Upper lobe of right lung (tissue), 1 donor: ENCODE results near the gene CDK4. TPM values are rescaled to one million over a fixed set of nuclear protein-coding genes. Genes with fewer than 3 reads are reported as not detected.
A peak's percentile ranks its signal among the peaks of the same experiment; 100 is the strongest.

Experiments
- ATAC-seq: fragments of 200-7000 bp; cut with Tn5 transposase; one replicate; pipeline ENCODE4 v1.9.1; 2020; ENCODE audit warnings: mild to moderate bottlenecking, moderate library complexity
- DNase-seq: peaks from one replicate; pipeline ENCODE4 v3.0.0-alpha.2; 2020
- H3K27ac ChIP-seq: fragments of 200-600 bp; one replicate; pipeline ENCODE4 v1.8.0; 2022
- H3K27me3 ChIP-seq: fragments of 200-600 bp; one replicate; pipeline ENCODE4 v1.8.0; 2022; ENCODE audit warnings: mild to moderate bottlenecking
- H3K36me3 ChIP-seq: fragments of 200-600 bp; one replicate; pipeline ENCODE4 v1.8.0; 2022
- H3K4me1 ChIP-seq: fragments of 200-600 bp; one replicate; pipeline ENCODE4 v1.8.0; 2022
- H3K4me3 ChIP-seq: fragments of 200-600 bp; one replicate; pipeline ENCODE4 v1.8.0; 2022; ENCODE audit warnings: mild to moderate bottlenecking
- H3K9me3 ChIP-seq: fragments of 200-600 bp; one replicate; pipeline ENCODE4 v1.8.0; 2022
- intact Hi-C: fragments of 100-400 bp; cut with DNase I; formaldehyde crosslinking; loops from one replicate; pipeline ENCODE4 v1.11.0; 2022
- total RNA-seq: library from RNA; stranded (reverse); fragmentation: NEBNext Ultra II Directional; extraction: Animal tissue kit (Norgen Biotek cat#: 25700); gene quantifications from one replicate; pipeline ENCODE4 v1.2.1, GENCODE V29; 2021
- TF ChIP-seq, protein P1 (sequence below): fragments of 200-600 bp; IDR thresholded peaks from one replicate; pipeline ENCODE4 v1.8.0; 2022; ENCODE audit warnings: antibody characterized with exemption
- donor health status: DM: no; HTN: yes; CAD: no; lungs with severe emphysema.

The CDK4 gene
- total RNA-seq, 1 donor from 2014 or later = 77.6 TPM

DNA sequence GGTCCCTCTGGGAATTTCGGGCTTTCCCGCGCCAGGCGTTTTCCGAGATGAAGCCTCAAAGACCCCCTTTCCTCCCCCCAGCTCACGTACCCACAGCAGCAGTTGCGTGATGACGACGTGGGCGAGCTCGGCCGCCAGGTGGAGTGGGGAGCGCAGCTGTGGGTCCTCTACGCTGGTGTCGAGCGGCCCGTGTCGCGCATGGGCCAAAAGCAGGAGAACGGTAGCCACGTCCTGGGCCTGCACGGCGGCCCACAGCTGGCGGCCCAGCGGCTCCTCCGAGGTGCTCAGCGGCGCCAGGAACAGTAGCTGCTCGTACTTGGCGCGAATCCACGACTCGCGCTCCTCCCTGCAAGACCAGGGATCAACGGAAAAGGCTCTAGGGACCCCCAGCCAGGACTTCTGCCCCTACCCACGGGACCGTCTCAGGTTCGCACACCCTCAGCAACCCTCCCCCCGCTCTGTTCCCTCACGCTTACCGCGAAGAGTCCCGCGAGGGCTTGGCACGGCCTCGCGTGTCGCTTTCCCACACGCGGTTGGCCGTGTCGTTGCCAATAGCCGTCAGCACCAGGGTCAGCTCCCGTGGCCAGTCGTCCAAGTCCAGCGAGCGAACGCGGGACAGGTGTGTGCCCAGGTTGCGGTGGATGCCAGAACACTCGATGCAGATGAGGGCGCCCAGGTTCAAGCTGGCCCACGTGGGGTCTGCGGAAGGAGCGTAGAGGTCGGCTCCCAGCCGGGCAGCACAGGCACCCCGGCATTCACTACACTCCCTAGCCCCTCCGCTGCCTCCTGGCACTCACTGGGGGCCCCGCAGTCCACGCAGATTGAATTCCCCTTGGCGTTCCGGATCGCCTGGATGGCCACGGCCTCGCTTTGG is 25.0 kb downstream of the CDK4 start:
- Histone ChIP-seq H3K4me1 (peaks cover 5% of the 10 kb centered on the region), H3K9me3 (no peaks in the 10 kb centered on the region), H3K27me3 (no peaks in the 10 kb centered on the region), H3K4me3 (peak overlapping the region; percentile 67), H3K36me3 (no peaks in the 10 kb centered on the region), H3K27ac (peak overlapping the region; percentile 73)
- intact Hi-C loops = no loop called here
- TF ChIP-seq, protein P1, sequence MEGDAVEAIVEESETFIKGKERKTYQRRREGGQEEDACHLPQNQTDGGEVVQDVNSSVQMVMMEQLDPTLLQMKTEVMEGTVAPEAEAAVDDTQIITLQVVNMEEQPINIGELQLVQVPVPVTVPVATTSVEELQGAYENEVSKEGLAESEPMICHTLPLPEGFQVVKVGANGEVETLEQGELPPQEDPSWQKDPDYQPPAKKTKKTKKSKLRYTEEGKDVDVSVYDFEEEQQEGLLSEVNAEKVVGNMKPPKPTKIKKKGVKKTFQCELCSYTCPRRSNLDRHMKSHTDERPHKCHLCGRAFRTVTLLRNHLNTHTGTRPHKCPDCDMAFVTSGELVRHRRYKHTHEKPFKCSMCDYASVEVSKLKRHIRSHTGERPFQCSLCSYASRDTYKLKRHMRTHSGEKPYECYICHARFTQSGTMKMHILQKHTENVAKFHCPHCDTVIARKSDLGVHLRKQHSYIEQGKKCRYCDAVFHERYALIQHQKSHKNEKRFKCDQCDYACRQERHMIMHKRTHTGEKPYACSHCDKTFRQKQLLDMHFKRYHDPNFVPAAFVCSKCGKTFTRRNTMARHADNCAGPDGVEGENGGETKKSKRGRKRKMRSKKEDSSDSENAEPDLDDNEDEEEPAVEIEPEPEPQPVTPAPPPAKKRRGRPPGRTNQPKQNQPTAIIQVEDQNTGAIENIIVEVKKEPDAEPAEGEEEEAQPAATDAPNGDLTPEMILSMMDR = peak; percentile 26
- peak; percentile 77 for DNase-seq
- ATAC-seq = peak; percentile 21

DNA sequence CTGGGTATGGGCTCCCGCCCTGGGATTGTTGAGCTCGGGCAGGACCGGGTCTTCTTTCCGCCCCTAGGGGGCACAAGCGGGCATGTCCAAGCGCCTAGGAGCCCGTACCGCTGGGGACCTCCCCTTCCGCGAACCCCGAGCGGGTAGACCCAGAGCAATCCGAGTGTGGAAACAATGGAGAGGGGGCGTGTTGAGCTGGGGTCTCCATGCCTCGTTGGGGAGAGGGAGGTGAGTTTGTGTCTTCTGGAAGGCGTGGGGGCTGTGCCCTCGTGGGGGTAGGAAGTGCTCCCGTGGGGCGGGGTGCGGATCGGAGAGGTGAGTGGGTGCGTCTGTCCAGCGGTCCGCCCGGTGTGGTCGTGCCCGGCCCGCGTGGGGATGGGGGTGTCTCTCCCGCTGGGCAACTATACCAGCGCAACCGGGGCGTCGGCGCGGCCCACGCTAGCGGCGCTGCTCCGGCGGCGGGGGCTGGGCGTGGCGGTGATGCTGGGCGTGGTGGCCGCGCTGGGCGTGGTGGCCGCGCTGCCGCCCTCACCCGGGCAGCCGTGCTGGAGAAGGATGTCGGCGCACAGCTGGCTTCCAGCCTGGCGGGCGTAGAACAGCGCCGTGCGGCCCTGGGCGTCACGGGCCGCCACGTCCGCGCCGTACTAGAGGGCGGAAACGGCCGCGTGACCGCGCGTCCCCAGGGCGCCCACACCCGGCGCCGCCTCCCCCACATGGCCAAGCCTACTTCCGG is 25.8 kb downstream of the CDK4 start:
- Histone ChIP-seq H3K36me3 (no peaks in the 10 kb centered on the region), H3K4me1 (peaks cover 5% of the 10 kb centered on the region), H3K4me3 (peak overlapping the region; percentile 67), H3K27me3 (no peaks in the 10 kb centered on the region), H3K9me3 (no peaks in the 10 kb centered on the region), H3K27ac (peak overlapping the region; percentile 73)
- ATAC-seq (peak; percentile 86), DNase-seq (peak; percentile 90)
- TF ChIP-seq, protein P1 = peak; percentile 75
- intact Hi-C loops = no loop called here

DNA sequence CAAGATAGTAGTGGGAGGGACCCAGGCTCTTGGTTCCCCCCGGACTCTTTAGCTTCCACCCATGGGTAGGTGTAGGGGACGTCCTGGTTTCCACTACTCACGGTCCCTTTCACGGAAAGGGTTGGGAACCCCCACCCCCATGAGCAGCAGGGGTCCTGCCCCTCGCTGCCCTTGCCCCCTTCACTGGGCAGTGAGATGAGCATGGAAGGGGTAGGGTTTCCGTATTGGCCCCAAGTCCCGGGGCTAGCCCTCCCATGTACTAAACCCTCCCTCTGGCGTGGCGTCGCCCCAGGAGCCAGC is 26.3 kb downstream of the CDK4 start:
- H3K36me3 ChIP-seq = peaks cover 4% of the 10 kb centered on the region
- H3K4me3 ChIP-seq = peak overlapping the region; percentile 67
- intact Hi-C loops = no loop called here
- H3K4me1 ChIP-seq = peaks cover 5% of the 10 kb centered on the region
- H3K27ac ChIP-seq = peak overlapping the region; percentile 73
- no peak for DNase-seq
- TF ChIP-seq, protein P1 = no peak
- no peaks in the 10 kb centered on the region for H3K9me3 ChIP-seq
- H3K27me3 ChIP-seq = no peaks in the 10 kb centered on the region
- ATAC-seq = no peak

DNA sequence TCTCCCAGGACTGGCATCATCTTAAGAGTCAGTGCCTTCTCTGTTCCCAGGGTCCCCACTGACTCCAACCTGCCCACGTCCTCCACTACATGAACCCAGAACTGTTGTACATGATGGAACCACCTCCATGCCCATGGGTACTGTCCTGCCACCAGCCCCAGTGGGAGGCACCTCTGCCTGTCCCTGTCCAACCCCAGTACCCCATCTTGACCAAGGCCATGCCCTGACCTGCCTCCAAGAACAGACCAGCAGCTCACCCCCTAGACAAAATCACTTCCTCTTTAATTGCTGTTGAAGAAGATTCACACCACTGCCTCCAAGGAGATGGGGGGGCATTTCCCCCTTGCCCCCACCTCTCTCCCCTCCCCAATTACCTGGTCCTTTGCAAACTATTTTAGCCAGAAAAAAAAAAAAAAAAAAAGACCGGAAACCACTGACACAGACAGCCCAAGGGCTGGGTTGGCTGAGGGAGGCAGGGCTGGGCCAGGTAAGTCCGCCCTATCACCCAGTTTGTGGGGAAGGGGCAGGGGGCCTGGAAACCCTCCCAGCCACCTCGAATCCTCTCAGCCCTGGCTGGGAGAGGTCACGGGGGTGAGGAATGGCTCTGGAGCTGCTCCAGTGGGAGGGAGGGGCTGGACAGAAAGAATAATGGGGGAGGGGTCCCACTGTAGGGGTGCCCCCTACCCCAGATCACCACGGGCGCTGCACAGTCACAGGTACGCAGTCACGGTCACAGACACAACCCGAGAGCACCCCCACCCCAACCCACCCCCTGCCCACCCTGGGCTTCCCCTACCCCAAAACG is 27.0 kb downstream of the CDK4 start:
- no peak for DNase-seq
- Histone ChIP-seq H3K27ac (no peak overlapping the region), H3K27me3 (no peaks in the 10 kb centered on the region), H3K9me3 (no peaks in the 10 kb centered on the region), H3K4me3 (no peak overlapping the region), H3K4me1 (peaks cover 5% of the 10 kb centered on the region), H3K36me3 (peaks cover 11% of the 10 kb centered on the region)
- intact Hi-C loops = no loop called here
- TF ChIP-seq, protein P1 = no peak
- no peak for ATAC-seq

DNA sequence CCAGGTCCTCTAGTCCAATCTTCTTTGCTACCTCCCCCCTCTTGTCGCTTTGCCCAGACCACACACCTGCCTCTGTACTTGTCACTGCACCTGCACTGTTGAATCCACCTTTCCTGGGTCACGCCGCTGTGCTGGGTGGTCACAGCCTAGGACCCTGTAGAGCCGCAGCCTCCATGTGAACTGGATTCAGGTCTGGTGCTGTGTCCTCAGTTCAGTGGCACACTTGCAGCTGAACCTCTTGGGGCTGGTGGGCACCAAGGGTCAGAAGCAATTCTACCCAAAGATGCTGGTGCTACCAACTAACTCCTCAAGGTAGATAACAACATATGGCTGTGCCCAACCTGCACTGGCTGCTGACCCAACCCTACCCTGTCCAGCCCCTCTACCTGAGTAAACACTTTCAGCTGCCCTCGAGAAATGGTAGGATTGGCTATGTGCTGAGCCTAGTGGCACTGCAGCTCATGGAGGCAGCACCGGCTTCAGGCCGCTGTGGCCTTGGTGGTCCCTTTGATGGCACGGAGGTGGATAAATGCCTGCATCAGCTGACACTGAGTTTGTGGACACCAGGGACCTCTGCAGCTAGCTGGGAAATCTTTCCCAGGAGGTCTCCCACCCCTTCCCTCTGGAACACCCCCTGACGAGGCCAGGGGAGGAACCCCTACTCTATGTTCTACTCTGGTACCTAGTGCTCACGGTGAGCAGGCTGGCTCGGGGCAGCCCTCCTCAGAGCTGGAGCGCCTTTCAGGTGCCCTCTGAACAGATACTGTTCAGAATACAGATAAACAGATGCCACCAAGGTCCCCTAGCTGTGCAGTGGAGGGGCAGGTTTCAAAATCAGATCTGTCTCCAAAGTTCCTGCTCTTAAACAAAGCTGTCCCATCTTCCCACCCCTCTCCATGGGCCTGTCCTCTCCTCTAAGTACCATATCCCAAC is 27.8 kb downstream of the CDK4 start:
- no peak for ATAC-seq
- intact Hi-C loops = no loop called here
- no peaks in the 10 kb centered on the region for H3K9me3 ChIP-seq

More for the DNA sequence above, 27.8 kb downstream of the CDK4 start:
- Histone ChIP-seq H3K4me3 (no peak overlapping the region), H3K27ac (no peak overlapping the region), H3K27me3 (no peaks in the 10 kb centered on the region), H3K36me3 (peaks cover 20% of the 10 kb centered on the region), H3K4me1 (peaks cover 5% of the 10 kb centered on the region)
- no peak for DNase-seq
- TF ChIP-seq, protein P1 = no peak
